ENCODE results near the gene TXLNG. TPM values are rescaled to one million over a fixed set of nuclear protein-coding genes. Genes with fewer than 3 reads are reported as not detected.

The TXLNG gene
- total and polyA plus RNA-seq, 2 donors (not counting 1 experiment from before 2014, with no cell fraction given), result 12.5 to 13.1 TPM

GRCh38 chrX:16882702-16883486 is 96.6 kb downstream of the TXLNG start:
- Mint-ChIP-seq H3K4me3 (peak overlapping the region; percentile 88), H3K27ac (peak overlapping the region; percentile 88), H3K27me3 (no peaks in the 10 kb centered on the region), H3K9me3 (ENCODE audit: insufficient read depth) (no peaks in the 10 kb centered on the region), H3K4me1 (peaks cover 22% of the 10 kb centered on the region)
- peak overlapping the region; percentile 29 to 64 for H3K27ac ChIP-seq (ENCODE audit: low read length in 2 of 2)
- H3K79me2 ChIP-seq (ENCODE audit: control insufficient read depth, insufficient read depth, low read length), result no peaks in the 10 kb centered on the region
- WGBS (ENCODE audit: insufficient coverage), result 0% methylated on average over 7 of the region's 27 CpGs
- H3K9me3 ChIP-seq (ENCODE audit: control extremely low read depth in 1 of 3, control insufficient read depth in 2 of 3, insufficient read depth in 1 of 3, low read length in 2 of 3), result no peaks in the 10 kb centered on the region
- peak overlapping the region; percentile 60 for H3K9ac ChIP-seq (ENCODE audit: low read length)
- DNase-seq (peak; percentile 75), ATAC-seq (ENCODE audit: low read depth) (peak; percentile 79)
- intact Hi-C loops (cut with micrococcal nuclease), result loop anchor here (1.0 to 2.0 kb wide), 4 partner anchors 9 to 163 kb away; partner anchors contain the start of gene REPS2
- no peaks in the 10 kb centered on the region for H3K36me3 ChIP-seq (replicated peaks in 1 of 2; ENCODE audit: control extremely low read depth in 1 of 2, control insufficient read depth in 1 of 2, extremely low read depth in 1 of 2, insufficient read depth in 2 of 2, low read length in 1 of 2)
- ChIA-PET CTCF (interaction anchor here (1.0 to 9.7 kb wide), 15 partner anchors 10 to 200 kb away, joined by 3 to 102 read pairs (median 8); partner anchors contain the start of gene RBBP7), POLR2A (interaction anchor here (0.9 to 2.0 kb wide), 4 partner anchors 9 to 12 kb away, joined by 3 to 12 read pairs (median 6); partner anchors contain the start of gene RBBP7)
- H3K4me2 ChIP-seq (replicated peaks; ENCODE audit: low read depth, low read length, poor library complexity, severe bottlenecking), result peak overlapping the region; percentile 79
- peak overlapping the region; percentile 65 for H2AFZ ChIP-seq (ENCODE audit: insufficient read depth, low read depth, low read length, poor library complexity, severe bottlenecking)
- peaks cover 0 to 3% (median 0%) of the 10 kb centered on the region in 4 experiments for H3K27me3 ChIP-seq (replicated peaks in 1 of 4; ENCODE audit: control extremely low read depth in 1 of 4, control insufficient read depth in 3 of 4, insufficient read depth in 4 of 4, low read length in 3 of 4)
- peak overlapping the region; percentile 51 to 72 (median 63) for H3K4me3 ChIP-seq (ENCODE audit: control extremely low read depth in 1 of 5, extremely low read depth in 1 of 5, insufficient read depth in 1 of 5, low read depth in 2 of 5, low read length in 4 of 5)
- no peaks in the 10 kb centered on the region for H4K20me1 ChIP-seq (ENCODE audit: control insufficient read depth, insufficient read depth, low read length, poor library complexity, severe bottlenecking)
- TF ChIP-seq, protein P1, sequence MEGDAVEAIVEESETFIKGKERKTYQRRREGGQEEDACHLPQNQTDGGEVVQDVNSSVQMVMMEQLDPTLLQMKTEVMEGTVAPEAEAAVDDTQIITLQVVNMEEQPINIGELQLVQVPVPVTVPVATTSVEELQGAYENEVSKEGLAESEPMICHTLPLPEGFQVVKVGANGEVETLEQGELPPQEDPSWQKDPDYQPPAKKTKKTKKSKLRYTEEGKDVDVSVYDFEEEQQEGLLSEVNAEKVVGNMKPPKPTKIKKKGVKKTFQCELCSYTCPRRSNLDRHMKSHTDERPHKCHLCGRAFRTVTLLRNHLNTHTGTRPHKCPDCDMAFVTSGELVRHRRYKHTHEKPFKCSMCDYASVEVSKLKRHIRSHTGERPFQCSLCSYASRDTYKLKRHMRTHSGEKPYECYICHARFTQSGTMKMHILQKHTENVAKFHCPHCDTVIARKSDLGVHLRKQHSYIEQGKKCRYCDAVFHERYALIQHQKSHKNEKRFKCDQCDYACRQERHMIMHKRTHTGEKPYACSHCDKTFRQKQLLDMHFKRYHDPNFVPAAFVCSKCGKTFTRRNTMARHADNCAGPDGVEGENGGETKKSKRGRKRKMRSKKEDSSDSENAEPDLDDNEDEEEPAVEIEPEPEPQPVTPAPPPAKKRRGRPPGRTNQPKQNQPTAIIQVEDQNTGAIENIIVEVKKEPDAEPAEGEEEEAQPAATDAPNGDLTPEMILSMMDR (IDR thresholded peaks at IDR 0.05), result peak; percentile 72
- TF ChIP-seq EZH2 (IDR thresholded peaks at IDR 0.05; ENCODE audit: borderline replicate concordance, insufficient read depth, low read depth, low read length, poor library complexity, severe bottlenecking), result no peak
- peaks cover 14 to 20% of the 10 kb centered on the region in 2 donors for H3K4me1 ChIP-seq (ENCODE audit: control insufficient read depth in 2 of 2, insufficient read depth in 2 of 2, low read length in 2 of 2)

- H3K27ac ChIP-seq (ENCODE audit: low read length in 2 of 2), result no peak overlapping the region
- ATAC-seq (ENCODE audit: low read depth) (no peak), DNase-seq (no peak)
- H3K4me2 ChIP-seq (replicated peaks; ENCODE audit: low read depth, low read length, poor library complexity, severe bottlenecking), result no peak overlapping the region
- H3K9me3 ChIP-seq (ENCODE audit: control extremely low read depth in 1 of 3, control insufficient read depth in 2 of 3, insufficient read depth in 1 of 3, low read length in 2 of 3), result no peaks in the 10 kb centered on the region
- H3K36me3 ChIP-seq (replicated peaks in 1 of 2; ENCODE audit: control extremely low read depth in 1 of 2, control insufficient read depth in 1 of 2, extremely low read depth in 1 of 2, insufficient read depth in 2 of 2, low read length in 1 of 2), result no peaks in the 10 kb centered on the region
- H4K20me1 ChIP-seq (ENCODE audit: control insufficient read depth, insufficient read depth, low read length, poor library complexity, severe bottlenecking), result no peaks in the 10 kb centered on the region
- no peak overlapping the region for H3K9ac ChIP-seq (ENCODE audit: low read length)
- intact Hi-C loops (cut with micrococcal nuclease), result loop anchor here (1.0 to 2.0 kb wide), 3 partner anchors 9 to 163 kb away; partner anchors contain the start of gene REPS2
- Mint-ChIP-seq H3K27me3 (no peaks in the 10 kb centered on the region), H3K4me1 (peaks cover 22% of the 10 kb centered on the region), H3K9me3 (ENCODE audit: insufficient read depth) (no peaks in the 10 kb centered on the region), H3K4me3 (peak overlapping the region; percentile 88), H3K27ac (no peak overlapping the region)
- no CpG with 5 or more reads among the region's 3 CpGs for WGBS (ENCODE audit: insufficient coverage)
- POLR2A ChIA-PET, result interaction anchor here (0.9 to 2.0 kb wide), 3 partner anchors 9 to 13 kb away, joined by 3 to 12 read pairs (median 7); partner anchors contain the start of gene RBBP7
- CTCF ChIA-PET, result interaction anchor here (1.0 to 9.7 kb wide), 13 partner anchors 10 to 199 kb away, joined by 3 to 102 read pairs (median 8); partner anchors contain the start of gene RBBP7
- no peak for TF ChIP-seq EZH2 (IDR thresholded peaks at IDR 0.05; ENCODE audit: borderline replicate concordance, insufficient read depth, low read depth, low read length, poor library complexity, severe bottlenecking)
- TF ChIP-seq, protein P1 (IDR thresholded peaks at IDR 0.05), result peak; percentile 19
- no peaks in the 10 kb centered on the region for H3K79me2 ChIP-seq (ENCODE audit: control insufficient read depth, insufficient read depth, low read length)
- H2AFZ ChIP-seq (ENCODE audit: insufficient read depth, low read depth, low read length, poor library complexity, severe bottlenecking), result no peak overlapping the region
- H3K27me3 ChIP-seq (replicated peaks in 1 of 4; ENCODE audit: control extremely low read depth in 1 of 4, control insufficient read depth in 3 of 4, insufficient read depth in 4 of 4, low read length in 3 of 4), result peaks cover 0 to 3% (median 0%) of the 10 kb centered on the region in 4 experiments
- H3K4me1 ChIP-seq (ENCODE audit: control insufficient read depth in 2 of 2, insufficient read depth in 2 of 2, low read length in 2 of 2), result peaks cover 14 to 20% of the 10 kb centered on the region in 2 donors
- H3K4me3 ChIP-seq (ENCODE audit: control extremely low read depth in 1 of 5, extremely low read depth in 1 of 5, insufficient read depth in 1 of 5, low read depth in 2 of 5, low read length in 4 of 5), result no peak overlapping the region
Measured at GRCh38 chrX:16883487-16883804, 97.2 kb downstream of the TXLNG start.

Measured in B cell (primary cell).